SKM-1 treated with dmso at 0.1 percent for 144 hours (cell line): ENCODE data around the gene CYTH2.

ENCODE experiments used
- DNase-seq: peaks from one replicate; lab custom pipeline; 2025; ENCODE audit not compliant: unreplicated experiment; lab: John Stamatoyannopoulos, UW

The CYTH2 gene

DNA sequence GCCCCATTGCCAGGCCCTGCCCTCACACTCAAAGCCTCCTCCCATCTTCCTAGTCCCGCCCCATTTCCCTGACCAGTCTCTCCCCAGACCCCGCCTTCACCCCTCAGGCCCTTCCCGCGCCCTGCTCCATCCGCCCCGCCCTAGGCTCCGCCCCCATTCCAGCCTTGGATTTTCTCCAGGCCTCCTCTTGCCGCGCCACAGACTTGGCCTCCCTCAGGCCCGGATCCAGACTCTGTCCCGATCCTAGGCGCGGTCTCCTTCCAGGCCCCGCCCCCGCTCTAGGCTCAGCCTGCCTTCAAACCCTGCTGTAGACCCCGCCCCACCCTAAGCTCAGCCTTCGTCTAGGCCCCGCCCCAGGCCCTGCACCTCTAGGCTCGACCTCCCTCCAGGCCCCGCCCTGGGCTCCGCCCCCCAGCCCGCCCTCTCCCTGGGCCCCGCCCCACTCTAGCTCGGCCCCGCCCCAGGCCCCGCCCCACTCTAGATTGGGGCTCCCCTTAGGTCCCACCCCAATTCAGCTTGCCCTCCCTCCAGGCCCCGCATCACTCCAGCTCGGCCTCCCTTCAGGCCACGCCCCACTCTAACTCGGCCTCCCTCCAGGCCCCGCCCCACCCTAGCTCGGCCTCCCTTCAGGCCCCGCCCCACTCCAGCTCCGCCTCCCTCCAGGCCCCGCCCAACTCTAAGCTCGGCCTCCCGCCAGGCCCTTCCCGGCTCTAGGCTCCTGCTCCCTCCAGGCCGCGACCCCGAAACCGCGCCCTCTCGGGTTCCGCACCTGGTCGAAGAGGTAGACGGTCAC lies 24.0 kb downstream of the CYTH2 start:
- DNase-seq = peak; percentile 88

DNA sequence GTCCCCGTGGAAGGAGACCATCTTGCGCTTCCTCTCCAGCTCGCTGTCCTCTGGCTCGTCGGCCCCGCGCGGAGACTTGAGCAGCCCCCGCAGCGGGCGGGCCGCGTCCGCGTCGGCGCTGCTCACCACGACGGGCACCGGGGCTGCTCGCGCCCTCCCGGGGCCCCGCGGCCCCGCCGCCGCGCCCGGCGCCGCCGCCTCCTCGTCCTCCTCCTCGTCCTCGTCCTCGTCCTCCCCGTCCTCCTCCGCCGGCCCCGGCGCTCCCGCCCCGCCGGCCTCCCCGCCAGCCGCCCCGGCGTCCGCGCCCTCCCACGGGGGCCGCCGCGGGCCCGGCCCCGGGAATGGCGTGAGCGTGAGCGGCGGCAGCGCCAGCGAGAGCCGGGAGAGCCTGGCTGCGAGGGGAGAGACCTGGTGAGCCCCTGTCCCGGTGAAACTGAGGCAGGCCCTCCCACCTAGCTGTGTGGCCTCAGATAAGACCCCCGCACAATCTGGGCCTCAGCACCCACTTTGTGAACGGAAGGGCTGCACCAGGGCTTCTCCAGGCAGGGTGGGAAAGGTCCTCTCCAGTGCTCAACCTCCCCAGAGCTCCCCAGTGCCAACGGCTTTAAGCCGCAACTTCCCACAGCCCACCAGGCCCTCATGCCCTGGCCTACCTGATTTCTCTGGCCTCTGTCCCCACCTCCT lies 24.7 kb downstream of the CYTH2 start:
- DNase-seq = no peak

- DNase-seq = no peak
Measured at GRCh38 chr19:48495396-48495795, 26.2 kb downstream of the CYTH2 start.

GRCh38 chr19:48496959-48497727 lies 28.0 kb downstream of the CYTH2 start:
- DNase-seq = no peak

- no peak for DNase-seq
Measured at GRCh38 chr19:48497728-48498594, 28.8 kb downstream of the CYTH2 start.

GRCh38 chr19:48498595-48499311 lies 29.6 kb downstream of the CYTH2 start:
- no peak for DNase-seq

DNA sequence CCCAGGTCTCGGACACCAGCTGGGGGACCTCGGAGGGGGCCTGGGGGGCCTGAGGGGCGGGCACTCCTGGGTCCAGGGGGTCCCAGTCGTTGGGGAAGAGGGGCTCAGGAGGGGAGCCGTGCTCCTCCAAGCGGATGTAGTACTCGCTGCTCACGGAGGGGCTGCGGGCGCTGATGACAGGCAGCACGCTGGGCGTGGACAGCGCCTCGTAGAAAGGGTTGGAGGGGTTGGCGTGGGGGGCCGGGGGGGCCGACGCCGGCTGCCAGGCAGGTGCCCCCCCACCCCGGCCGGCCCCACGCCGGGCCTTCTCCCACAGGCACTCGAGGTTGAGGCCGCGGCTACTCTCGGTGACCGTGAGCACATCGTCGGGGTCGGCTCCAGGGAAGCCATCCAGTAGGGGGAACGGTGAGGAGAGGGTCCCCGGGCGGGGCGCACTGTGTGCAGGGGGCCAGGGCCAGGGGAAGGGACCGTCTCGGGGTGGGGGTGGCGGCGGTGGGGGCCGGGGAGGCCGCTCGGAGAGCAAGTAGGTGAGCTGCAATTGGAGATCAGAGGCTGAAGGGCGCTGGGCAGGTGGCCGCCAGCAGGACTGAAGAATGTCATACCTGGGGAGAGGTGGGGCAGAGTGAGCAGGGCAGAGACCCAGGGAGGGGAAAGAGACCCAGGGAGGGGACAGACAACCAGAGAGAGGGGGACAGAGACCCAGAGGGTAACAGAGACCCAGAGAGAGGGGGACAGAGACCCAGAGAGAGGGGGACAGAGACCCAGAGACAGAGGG lies 30.3 kb downstream of the CYTH2 start:
- no peak for DNase-seq

DNA sequence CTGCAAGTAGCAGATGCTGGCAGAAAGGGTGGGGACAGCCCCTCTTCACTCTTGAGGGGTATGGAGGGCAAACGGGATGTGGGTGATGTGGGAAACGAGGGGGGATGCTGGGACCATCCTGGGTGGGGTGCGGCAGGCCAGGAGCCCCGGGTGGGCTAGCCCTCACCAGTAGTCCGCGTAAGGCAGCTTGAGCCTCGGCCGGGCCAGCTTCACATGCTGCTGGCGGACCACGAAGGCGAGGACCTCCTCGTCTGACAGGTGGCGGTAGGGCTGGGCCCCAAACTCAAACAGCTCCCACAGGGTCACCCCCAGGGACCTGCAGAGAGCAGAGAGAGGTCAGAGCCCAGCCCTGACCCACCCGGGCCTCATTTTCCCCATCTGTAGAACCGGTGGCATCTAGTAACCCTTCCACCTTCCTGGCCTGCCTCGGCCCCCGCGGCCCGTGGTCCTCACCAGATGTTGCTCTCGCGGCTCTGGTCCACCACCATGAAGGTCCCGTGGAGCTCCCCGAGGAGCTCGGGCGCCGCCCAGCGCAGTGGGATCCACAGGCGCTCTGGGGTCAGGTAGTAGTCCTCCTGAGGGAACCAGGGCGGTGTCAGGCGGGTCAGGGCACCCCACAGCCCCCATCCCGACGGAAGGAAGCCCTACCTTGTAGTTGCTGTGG lies 31.8 kb downstream of the CYTH2 start:
- DNase-seq = no peak

DNA sequence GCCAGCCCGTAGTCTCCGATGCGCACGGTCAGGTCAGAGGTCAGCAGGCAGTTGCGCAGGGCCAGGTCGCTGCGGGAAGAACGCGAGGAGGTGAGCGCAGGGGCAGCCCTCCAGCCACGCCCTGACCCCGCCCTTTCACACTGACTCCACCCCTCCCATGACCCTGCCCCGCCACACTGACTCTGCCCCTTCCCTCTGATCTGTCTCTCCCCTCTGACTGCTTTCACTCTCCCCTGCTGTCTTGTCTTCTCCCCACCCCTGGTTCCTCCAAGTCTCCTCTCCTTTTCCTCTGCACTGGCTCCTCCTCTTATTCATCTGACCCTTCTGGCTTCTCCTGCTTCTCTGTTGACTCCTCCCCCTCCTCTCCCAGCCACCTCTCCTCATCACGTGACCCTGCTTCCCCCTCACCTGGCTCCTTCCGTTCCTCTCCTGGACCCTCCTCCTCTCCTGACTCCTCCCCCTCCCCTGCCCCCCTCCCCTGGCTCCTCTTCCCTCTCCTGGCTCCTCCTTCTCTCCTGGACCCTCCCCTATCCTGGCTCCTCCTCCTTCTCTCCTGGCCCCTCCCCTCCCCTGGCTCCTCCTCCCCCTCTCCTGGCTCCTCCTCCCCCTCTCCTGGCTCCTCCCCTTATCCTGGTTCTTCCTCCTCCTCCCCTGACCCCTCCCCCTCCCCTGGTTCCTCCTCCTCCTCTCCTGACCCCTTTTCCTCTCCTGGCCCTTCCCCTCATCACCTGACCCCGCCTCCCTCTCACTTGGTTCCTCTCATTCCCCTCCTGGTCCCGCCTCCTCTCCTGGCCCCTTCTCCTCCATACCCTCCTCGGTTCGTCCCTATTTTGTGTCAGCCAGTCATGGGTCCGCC lies 32.6 kb downstream of the CYTH2 start:
- DNase-seq = peak; percentile 88

- DNase-seq = no peak
Measured at GRCh38 chr19:48502350-48503018, 33.3 kb downstream of the CYTH2 start.

DNA sequence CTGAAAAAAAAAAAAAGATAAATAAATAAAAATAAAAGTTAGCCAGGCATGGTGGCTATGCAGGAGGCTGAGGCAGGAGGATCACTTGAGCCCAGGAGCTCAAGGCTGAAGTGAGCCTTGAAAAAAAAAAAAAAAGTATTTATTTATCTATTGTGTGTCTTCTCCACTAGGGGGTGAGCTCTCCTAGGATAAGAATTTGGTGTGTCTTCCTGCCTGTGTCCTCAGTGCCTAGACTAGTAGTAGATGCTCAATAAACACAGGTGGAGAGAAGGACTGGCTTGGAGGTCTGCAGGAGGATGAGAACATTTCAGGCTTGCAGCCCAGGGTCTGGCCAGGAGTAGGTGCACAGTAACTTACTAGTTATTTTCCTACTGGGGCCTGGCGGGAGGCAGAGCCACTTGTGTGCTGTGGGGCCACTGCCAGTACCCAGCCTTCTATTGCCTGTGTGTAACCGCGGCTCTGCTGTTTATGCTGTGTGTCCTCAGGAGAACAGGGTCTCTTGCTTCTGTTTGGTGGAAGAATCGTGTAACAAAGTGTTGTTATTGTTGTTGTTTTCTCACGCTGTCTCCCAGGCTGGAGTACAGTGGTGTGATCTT lies 37.1 kb downstream of the CYTH2 start:
- peak; percentile 57 for DNase-seq

DNA sequence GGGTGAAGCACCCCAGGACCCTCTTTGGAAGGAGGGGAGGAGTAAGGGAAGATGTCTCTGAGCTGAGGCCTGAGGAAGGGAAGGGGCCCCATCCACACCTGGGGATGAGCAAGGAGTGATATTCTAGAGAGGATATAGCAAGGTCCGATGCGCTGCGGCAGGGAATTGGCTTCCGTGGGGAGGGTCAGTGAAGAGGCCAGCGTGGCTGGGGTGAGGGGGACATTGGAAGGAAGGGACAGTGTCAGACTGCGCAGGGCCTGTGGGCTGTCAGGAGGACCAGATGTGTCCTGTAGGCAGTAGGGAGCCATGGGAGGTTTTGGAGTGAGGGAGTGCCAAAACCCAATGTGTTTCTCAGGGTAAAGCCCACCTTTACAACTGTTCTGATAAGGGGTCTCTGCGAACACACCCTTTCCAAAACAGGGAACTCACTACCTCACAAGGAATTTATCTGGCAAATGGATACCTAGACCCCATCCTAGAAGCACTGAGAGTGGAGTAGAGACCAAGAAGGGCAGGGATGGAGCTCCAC lies 38.8 kb downstream of the CYTH2 start:
- DNase-seq = no peak

GRCh38 chr19:48508729-48509411 lies 39.7 kb downstream of the CYTH2 start:
- no peak for DNase-seq

DNA sequence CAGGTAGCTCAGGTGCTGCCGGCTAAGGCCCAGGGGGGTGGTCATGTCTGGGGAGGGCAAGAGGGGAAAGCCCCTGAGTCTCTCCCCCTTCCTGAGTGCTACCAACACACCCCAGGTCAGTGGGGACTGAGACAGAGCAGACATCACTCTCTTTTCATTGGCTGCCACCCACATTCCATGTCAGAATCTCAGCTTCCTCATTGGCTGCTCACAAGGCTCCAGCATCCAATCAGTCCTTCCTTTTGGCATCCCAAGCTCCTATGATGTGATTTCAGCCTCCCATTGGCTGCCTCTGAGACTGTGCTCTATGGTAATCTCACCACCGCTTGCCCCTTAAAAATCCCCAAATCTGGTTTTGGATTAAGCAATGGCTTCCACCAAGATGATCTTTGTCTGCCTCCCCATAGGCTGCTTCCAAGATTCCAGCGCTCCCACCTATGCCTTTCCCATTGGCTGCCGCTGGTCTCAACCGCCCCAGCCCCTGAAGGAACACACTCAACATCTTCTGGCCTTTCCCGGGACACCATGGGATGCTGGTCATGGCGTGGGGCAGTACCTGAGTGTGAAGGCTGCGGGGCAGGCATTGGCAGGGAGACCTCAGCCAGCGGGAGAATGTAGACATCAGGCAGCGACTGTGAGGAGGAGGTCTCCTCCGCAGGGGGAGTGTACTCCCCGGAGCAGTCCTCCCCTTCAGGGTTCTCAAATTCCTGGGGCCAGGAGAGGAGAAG lies 40.5 kb downstream of the CYTH2 start:
- DNase-seq = no peak

DNA sequence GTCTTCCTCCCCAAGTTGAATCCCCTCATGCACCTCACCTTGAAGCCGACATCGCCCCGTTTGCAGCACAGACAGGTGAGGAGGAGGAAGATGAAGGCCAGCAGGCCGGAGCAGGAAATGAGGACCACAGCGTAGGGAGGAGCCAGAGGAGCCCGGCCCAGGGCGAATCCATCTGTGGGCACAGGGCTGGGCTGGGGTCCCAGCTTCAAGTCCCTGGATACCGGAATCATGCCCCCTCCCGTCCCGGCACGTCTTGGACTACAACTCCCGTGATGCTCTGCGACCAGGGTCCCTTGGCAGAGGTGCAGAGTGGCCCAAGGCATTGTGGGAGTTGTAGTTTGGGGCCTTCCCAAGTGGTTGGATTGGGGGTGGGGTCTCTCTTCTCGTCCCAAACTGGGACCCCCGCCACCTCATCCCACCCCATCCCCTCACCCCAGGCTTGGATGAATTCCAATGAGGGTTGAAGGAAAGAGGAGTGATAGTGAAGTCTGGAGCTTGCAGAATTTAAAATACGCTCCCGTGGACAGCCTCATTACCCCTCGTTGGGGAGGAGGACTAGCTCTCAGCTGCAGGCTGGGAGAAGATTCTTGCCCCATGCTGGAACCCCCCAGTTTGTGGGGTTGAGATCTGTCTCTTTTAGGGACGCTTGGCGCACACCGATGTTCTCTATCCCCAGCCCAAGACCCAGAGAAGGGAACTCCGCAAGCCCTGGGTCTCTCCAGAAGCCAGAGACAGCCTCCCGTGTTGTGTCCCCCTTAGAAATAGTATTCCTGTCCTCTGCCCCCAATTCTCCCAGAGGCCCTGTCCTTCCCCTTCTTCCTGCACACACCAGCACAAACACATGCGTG lies 41.5 kb downstream of the CYTH2 start:
- no peak for DNase-seq
